Breast epithelium (tissue), 4 donors: ENCODE measurements around the gene ZNF627. TPM values are rescaled to one million over a fixed set of nuclear protein-coding genes. Genes with fewer than 3 reads are reported as not detected.
A peak's percentile ranks its signal among the peaks of the same experiment; 100 is the strongest.
"Not testable (repeated sequence)": the region's sequence is repeated elsewhere in the genome, so short reads cannot be mapped to it uniquely, and the experiment has no call there.

Experiments used
- DNase-seq, 2 donors: peaks; one replicate each; pipeline ENCODE4 v3.0.0-alpha.2; 2019; ENCODE audit warnings: low spot score in 2 of 2
- H3K27ac ChIP-seq, 2 donors: fragments of 200-600 bp; sonication (generic) in 1 of 2; one replicate each; pipeline ENCODE4 v1.5.1; 2016 to 2019; ENCODE audit warnings: mild to moderate bottlenecking in 1 of 2
- H3K27me3 ChIP-seq, 2 donors: fragments of 200-600 bp; sonication (generic) in 1 of 2; one replicate each; pipeline versions ENCODE4 v1.5.1 to v1.6.0; 2017 to 2019; ENCODE audit warnings: control low read depth in 1 of 2, mild to moderate bottlenecking in 1 of 2
- H3K36me3 ChIP-seq: fragments of 200-600 bp; one replicate; pipeline ENCODE4 v1.5.1; 2019
- H3K4me1 ChIP-seq, 2 donors: fragments of 200-600 bp; sonication (generic); one replicate each; pipeline ENCODE4 v1.5.1; 2016 to 2019; ENCODE audit warnings: control low read depth in 1 of 2
- H3K4me3 ChIP-seq, 3 donors: fragments of 200-600 bp; sonication (generic); 1 replicate in 2 of 3; 2 replicates in 1 of 3; pipeline ENCODE4 v1.5.1; 2016 to 2019; ENCODE audit warnings: mild to moderate bottlenecking in 3 of 3, moderate library complexity in 2 of 3
- H3K9me3 ChIP-seq, 2 donors: fragments of 200-600 bp; sonication (generic) in 1 of 2; one replicate each; pipeline ENCODE4 v1.5.1; 2016 to 2019; ENCODE audit warnings: control low read depth in 1 of 2
- POLR2A ChIP-seq: fragments of 450-650 bp; IDR thresholded peaks from one replicate; pipeline ENCODE4 v1.6.1; 2016; ENCODE audit warnings: antibody characterized with exemption, mild to moderate bottlenecking, moderate library complexity
- POLR2AphosphoS5 ChIP-seq, 3 donors: sonication (generic); formaldehyde crosslinking; IDR thresholded peaks; one replicate each; pipeline ENCODE4 v1.6.1; 2017; ENCODE audit warnings: antibody characterized with exemption in 3 of 3
- intact Hi-C: fragments of 100-400 bp; cut with DNase I; formaldehyde crosslinking; loops from one replicate; pipeline ENCODE4 v1.15.1; 2023; ENCODE audit warnings: low total_unique reads
- total RNA-seq, 3 donors: library from RNA; depleted of rRNA; stranded (reverse); fragments of >200 nt; gene quantifications; one replicate each; pipeline ENCODE4 v1.1.0, GENCODE V29; 2016
- TF ChIP-seq, protein P1 (sequence below), 3 donors: fragments of 450-650 bp; IDR thresholded peaks; one replicate each; pipeline ENCODE4 v1.5.1; 2016 to 2017; ENCODE audit warnings: antibody characterized with exemption in 3 of 3, mild to moderate bottlenecking in 3 of 3, moderate library complexity in 3 of 3

The ZNF627 gene
- total RNA-seq, 3 donors from 2014 or later, result 8.5 to 35.4 (median 23.3) TPM

DNA sequence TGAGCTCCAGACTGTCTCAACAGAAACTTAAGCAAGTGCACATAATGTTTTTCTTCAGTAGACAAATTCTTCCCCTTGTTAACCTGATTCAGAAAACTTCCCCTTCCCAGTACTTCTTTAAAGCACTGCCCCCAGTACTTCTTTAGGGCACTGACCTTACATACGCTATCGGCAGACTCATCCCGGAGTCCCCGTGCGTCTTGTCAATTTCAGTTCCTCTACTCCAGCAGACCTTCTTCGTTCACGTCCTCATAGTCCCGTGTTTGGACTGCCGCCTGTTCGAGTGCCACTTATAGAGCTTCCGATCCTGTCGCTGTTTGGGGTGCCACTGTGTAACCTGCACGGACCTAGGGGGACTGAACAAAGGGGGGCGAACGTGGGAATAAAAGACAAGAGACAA lies 29.0 kb downstream of the ZNF627 start:
- Histone ChIP-seq H3K4me3 (no peak overlapping the region), H3K36me3 (no peaks in the 10 kb centered on the region), H3K27ac (no peak overlapping the region), H3K27me3 (no peaks in the 10 kb centered on the region), H3K4me1 (peaks cover 0 to 9% of the 10 kb centered on the region in 2 donors), H3K9me3 (no peaks in the 10 kb centered on the region)
- intact Hi-C loops, result no loop called here
- TF ChIP-seq POLR2A (no peak), POLR2AphosphoS5 (IDR thresholded peaks at IDR 0.05) (no peak)
- TF ChIP-seq, protein P1, sequence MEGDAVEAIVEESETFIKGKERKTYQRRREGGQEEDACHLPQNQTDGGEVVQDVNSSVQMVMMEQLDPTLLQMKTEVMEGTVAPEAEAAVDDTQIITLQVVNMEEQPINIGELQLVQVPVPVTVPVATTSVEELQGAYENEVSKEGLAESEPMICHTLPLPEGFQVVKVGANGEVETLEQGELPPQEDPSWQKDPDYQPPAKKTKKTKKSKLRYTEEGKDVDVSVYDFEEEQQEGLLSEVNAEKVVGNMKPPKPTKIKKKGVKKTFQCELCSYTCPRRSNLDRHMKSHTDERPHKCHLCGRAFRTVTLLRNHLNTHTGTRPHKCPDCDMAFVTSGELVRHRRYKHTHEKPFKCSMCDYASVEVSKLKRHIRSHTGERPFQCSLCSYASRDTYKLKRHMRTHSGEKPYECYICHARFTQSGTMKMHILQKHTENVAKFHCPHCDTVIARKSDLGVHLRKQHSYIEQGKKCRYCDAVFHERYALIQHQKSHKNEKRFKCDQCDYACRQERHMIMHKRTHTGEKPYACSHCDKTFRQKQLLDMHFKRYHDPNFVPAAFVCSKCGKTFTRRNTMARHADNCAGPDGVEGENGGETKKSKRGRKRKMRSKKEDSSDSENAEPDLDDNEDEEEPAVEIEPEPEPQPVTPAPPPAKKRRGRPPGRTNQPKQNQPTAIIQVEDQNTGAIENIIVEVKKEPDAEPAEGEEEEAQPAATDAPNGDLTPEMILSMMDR (IDR thresholded peaks at IDR 0.05), result no peak
- DNase-seq, result no peak

DNA sequence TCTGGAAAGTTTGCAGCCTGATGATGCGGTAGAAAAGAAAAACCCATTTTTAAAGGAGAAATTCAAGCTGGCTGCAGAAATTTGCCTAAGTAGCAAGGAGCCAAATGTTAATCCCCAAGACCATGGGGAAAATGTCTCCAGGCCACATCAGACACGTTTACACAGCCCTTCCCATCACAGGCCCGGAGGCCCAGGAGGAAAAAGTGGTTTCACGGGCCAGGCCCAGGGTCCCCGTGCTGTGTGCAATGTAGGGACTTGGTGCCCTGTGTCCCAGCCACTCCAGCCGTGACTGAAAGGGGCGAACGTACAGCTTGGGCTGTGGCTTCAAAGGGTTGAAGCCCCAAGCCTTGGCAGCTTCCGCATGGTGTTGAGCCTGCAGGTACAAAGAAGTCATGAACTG lies 35.9 kb downstream of the ZNF627 start:
- Histone ChIP-seq H3K36me3 (no peaks in the 10 kb centered on the region), H3K27ac (no peak overlapping the region), H3K27me3 (no peaks in the 10 kb centered on the region), H3K4me3 (no peak overlapping the region), H3K4me1 (no peaks in the 10 kb centered on the region), H3K9me3 (no peaks in the 10 kb centered on the region)
- intact Hi-C loops, result loop anchor here (5.0 kb wide), 1 partner anchor 551 kb away; no protein-coding TSS in a partner anchor
- TF ChIP-seq POLR2A (no peak), POLR2AphosphoS5 (IDR thresholded peaks at IDR 0.05) (no peak)
- TF ChIP-seq, protein P1 (IDR thresholded peaks at IDR 0.05), result no peak
- no peak for DNase-seq

DNA sequence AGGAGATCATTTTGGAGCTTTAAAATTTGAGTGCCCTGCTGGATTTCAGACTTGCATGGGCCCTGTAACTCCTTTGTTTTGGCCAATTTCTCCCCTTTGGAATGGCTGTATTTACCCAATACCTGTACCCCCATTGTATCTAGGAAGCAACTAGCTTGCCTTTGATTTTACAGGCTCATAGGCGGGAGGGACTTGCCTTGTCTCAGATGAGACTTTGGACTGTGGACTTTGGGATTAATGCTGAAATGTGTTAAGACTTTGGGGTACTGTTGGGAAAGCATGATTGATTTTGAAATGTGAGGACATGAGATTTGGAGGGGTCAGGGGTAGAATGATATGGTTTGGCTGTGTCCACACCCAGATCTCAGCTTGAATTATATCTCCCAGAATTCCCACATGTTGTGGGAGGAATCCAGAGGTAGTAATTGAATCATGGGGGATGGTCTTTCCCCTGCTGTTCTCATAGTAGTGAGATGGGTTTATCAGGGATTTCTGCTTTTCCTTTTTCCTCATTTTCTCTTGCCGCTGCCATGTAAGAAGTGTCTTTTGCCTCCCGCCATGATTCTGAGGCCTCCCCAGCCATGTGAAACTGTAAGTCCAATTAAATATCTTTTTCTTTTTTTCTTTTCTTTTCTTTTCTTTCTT lies 36.9 kb downstream of the ZNF627 start:
- H3K27ac ChIP-seq, H3K36me3 ChIP-seq, H3K27me3 ChIP-seq, H3K4me3 ChIP-seq, DNase-seq, H3K4me1 ChIP-seq, H3K9me3 ChIP-seq: not testable (repeated sequence)
- intact Hi-C loops, result loop anchor here (5.0 kb wide), 1 partner anchor 552 kb away; no protein-coding TSS in a partner anchor

DNA sequence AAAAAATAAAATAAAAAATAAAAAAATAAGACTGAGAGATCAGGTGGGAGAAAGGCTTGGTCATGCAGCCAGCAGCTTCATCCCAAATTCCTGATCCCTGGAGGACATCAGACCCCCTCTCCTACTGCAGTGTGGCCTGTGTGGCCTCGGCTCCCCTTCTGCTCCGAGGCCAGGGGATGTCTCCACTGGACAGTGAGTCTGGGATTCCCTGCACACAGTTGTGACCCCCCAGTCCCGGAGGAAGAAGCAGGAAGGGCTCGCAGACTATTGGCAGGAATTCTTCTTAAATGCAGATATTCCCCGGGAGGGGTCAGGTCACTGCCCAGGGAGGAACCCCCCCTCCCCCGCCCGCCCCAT lies 41.9 kb downstream of the ZNF627 start:
- DNase-seq, result no peak
- H3K9me3 ChIP-seq, result no peaks in the 10 kb centered on the region
- TF ChIP-seq, protein P1 (IDR thresholded peaks at IDR 0.05), result no peak
- TF ChIP-seq POLR2AphosphoS5 (IDR thresholded peaks at IDR 0.05) (no peak), POLR2A (no peak)
- intact Hi-C loops, result no loop called here
- H3K36me3 ChIP-seq, result no peaks in the 10 kb centered on the region
- peak overlapping the region in 1 of 2 donors; percentile 91 for H3K27ac ChIP-seq
- H3K4me1 ChIP-seq, result no peaks in the 10 kb centered on the region
- H3K4me3 ChIP-seq, result peak overlapping the region in 2 of 3 donors; percentile 68 to 77
- no peaks in the 10 kb centered on the region for H3K27me3 ChIP-seq

DNA sequence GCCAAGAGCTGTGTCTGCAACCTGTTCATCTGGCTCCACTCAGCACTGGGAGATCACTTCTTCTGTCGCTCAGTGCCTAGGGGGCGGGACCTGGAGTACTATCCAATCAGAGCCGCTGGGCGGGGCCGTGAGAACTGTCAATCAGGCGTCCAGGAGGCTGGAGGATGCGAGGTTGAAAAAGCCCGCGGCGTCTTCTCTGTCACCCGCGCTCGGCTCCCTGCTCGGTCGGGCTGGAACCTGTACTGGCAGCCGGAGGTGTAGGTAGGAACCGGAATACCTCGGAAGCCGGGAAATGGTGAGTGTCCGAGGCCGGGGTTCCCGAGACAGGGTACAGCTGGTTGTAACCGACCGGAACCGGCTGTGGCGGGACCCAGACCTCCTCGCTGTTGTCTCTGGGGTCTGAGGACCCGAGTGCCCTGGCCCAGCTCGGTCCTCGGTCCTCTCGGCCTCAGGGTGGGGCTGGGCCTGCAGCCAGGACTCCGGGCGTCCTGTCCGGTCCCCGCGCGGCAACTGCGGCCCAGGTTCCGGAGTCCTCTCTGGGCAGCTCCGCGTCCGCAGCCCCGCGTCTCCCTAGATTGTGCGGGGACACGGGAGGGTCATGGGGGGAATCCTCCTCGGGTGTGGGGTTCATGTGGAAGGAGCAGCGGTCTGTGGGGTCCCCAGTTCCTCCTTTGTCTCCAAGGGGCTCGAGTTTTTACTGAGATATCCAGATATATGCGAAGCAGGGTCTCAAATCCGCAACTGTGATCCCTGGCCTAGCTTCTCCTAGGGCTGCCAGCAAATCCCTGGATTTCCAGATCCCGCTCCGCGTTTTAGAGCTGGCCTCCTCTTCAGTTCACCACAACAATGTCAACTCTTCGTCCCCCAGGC lies 42.6 kb downstream of the ZNF627 start:
- H3K27me3 ChIP-seq, result no peaks in the 10 kb centered on the region
- TF ChIP-seq POLR2AphosphoS5 (IDR thresholded peaks at IDR 0.05), result peak in 1 of 3 donors; percentile 21
- TF ChIP-seq POLR2A, result no peak
- H3K4me1 ChIP-seq, result no peaks in the 10 kb centered on the region
- intact Hi-C loops, result no loop called here
- H3K9me3 ChIP-seq, result no peaks in the 10 kb centered on the region
- peak; percentile 98 to 99 for DNase-seq
- H3K4me3 ChIP-seq, result peak overlapping the region; percentile 61 to 77 (median 68)
- H3K36me3 ChIP-seq, result no peaks in the 10 kb centered on the region
- H3K27ac ChIP-seq, result peak overlapping the region; percentile 86 to 91

DNA sequence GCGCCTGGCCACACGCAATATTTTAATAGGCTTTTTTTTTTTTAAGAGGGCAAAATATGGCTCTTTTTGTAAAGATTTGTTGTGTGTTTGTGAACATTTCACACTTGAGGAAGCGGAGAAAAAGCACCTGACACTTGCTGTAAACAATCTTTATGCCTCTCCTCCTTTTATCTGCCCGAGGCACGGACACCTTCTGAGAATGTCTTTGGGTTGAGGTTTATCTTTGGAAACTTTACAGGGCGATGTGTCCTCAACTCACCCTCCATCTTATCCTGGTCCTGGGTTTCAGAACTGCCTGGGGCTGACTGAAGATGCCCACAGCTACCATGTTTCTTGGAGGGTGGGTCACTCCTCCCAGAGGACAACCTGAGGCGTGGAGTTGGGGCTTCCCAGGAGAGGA lies 44.0 kb downstream of the ZNF627 start:
- no peak for DNase-seq
- Histone ChIP-seq H3K4me1 (no peaks in the 10 kb centered on the region), H3K27me3 (no peaks in the 10 kb centered on the region), H3K9me3 (no peaks in the 10 kb centered on the region), H3K4me3 (no peak overlapping the region), H3K36me3 (no peaks in the 10 kb centered on the region), H3K27ac (no peak overlapping the region)
- intact Hi-C loops, result no loop called here
- TF ChIP-seq POLR2A (no peak), POLR2AphosphoS5 (IDR thresholded peaks at IDR 0.05) (no peak)
- TF ChIP-seq, protein P1 (IDR thresholded peaks at IDR 0.05), result no peak
